OCI-LY1 (cell line): ENCODE results near the gene USP34.

Experiments used
- H2AFZ ChIP-seq: fragments of 200-600 bp; sonication (generic), shearing (Covaris generic); 2 replicates; pipeline ENCODE4 v1.6.0; 2014; ENCODE audit warnings: antibody characterized with exemption, mild to moderate bottlenecking, low read length
- H3F3A ChIP-seq: fragments of 200-600 bp; sonication (generic), shearing (Covaris generic); 2 replicates; pipeline ENCODE4 v1.6.0; 2014; ENCODE audit warnings: mild to moderate bottlenecking, antibody characterized with exemption, low read length, moderate library complexity; ENCODE audit not compliant: insufficient read depth
- H3K27ac ChIP-seq: fragments of 200-600 bp; sonication (generic); 2 replicates; pipeline ENCODE4 v1.5.1; 2014; ENCODE audit warnings: low read length, mixed run types, mild to moderate bottlenecking, low read depth; ENCODE audit not compliant: poor library complexity, severe bottlenecking
- H3K27me3 ChIP-seq: fragments of 200-600 bp; sonication (generic); 2 replicates; pipeline ENCODE4 v1.6.0; 2014; ENCODE audit warnings: antibody characterized with exemption, mild to moderate bottlenecking, low read length, moderate library complexity; ENCODE audit not compliant: insufficient read depth
- H3K36me3 ChIP-seq: fragments of 200-600 bp; sonication (generic); 2 replicates; pipeline ENCODE4 v1.6.1; 2014; ENCODE audit warnings: mild to moderate bottlenecking, antibody characterized with exemption, low read length, moderate library complexity, mixed read lengths; ENCODE audit not compliant: insufficient read depth
- H3K4me1 ChIP-seq: fragments of 200-600 bp; sonication (generic); 2 replicates; pipeline ENCODE4 v1.5.1; 2014; ENCODE audit warnings: mild to moderate bottlenecking, low read length, moderate library complexity; ENCODE audit not compliant: insufficient read depth, severe bottlenecking
- H3K4me2 ChIP-seq: fragments of 200-600 bp; sonication (generic), shearing (Covaris generic); 2 replicates; pipeline ENCODE4 v1.6.1; 2014; ENCODE audit warnings: low read length
- H3K4me3 ChIP-seq: fragments of 200-600 bp; sonication (generic); 2 replicates; pipeline ENCODE4 v1.5.1; 2014; ENCODE audit warnings: low read length, low read depth, mild to moderate bottlenecking, mixed read lengths; ENCODE audit not compliant: poor library complexity, severe bottlenecking
- H3K79me2 ChIP-seq: fragments of 200-600 bp; shearing (Covaris generic); 2 replicates; pipeline ENCODE4 v1.6.1; 2016; ENCODE audit warnings: mixed run types, low read length, mixed read lengths; ENCODE audit not compliant: insufficient read depth
- H3K9ac ChIP-seq: fragments of 200-600 bp; sonication (generic), shearing (Covaris generic); 2 replicates; pipeline ENCODE4 v1.6.1; 2014; ENCODE audit warnings: mild to moderate bottlenecking, low read length, mixed read lengths
- H3K9me2 ChIP-seq: fragments of 200-600 bp; sonication (generic), shearing (Covaris generic); 2 replicates; pipeline ENCODE4 v1.6.1; 2014; ENCODE audit warnings: low read depth, mild to moderate bottlenecking, low read length, mixed read lengths
- H3K9me3 ChIP-seq: fragments of 200-600 bp; shearing (Covaris generic); 2 replicates; pipeline ENCODE4 v1.6.1; 2014; ENCODE audit warnings: low read length, mixed read lengths
- H4K20me1 ChIP-seq: fragments of 200-600 bp; sonication (generic), shearing (Covaris generic); 2 replicates; pipeline ENCODE4 v1.6.0; 2016; ENCODE audit warnings: mild to moderate bottlenecking, low read length; ENCODE audit not compliant: insufficient read depth
- EZH2 ChIP-seq: fragments of 200-600 bp; sonication (generic), shearing (Covaris generic); IDR thresholded peaks from 2 replicates; pipeline ENCODE4 v1.8.0; 2017; ENCODE audit warnings: borderline replicate concordance, mixed run types, mild to moderate bottlenecking, antibody characterized with exemption, low read length, moderate library complexity, mixed read lengths
- TF ChIP-seq, protein P1 (sequence below): fragments of 200-600 bp; sonication (generic), shearing (Covaris generic); IDR thresholded peaks from 2 replicates; pipeline ENCODE4 v1.5.1; 2017; ENCODE audit warnings: mild to moderate bottlenecking, antibody characterized with exemption, low read length, moderate library complexity, mixed read lengths

The USP34 gene

DNA sequence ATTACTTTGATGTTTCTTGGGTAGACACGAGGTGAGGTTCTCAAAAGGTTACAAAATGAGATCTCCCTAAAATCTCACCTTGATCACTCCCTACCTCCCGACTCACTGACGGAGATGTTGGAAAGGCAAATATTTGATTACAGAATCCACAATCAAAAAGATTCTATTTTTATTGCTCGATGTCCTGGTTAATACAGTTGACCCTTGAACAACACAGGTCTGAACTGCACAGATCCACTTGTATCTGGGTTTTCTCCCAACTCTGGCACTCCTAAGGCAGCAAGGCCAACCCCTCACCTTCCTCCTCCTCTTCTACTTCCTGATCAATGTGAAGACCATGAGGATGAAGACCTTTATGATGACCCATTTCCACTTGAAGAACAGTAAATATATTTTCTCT, 183.6 kb downstream of the USP34 start:
- Histone ChIP-seq H3K4me1 (no peaks in the 10 kb centered on the region), H4K20me1 (no peaks in the 10 kb centered on the region), H3K4me2 (no peak overlapping the region), H3K9me2 (no peaks in the 10 kb centered on the region), H2AFZ (no peak overlapping the region), H3K27ac (no peak overlapping the region), H3K4me3 (no peak overlapping the region), H3K9me3 (no peaks in the 10 kb centered on the region), H3K9ac (no peak overlapping the region), H3K27me3 (no peaks in the 10 kb centered on the region), H3K36me3 (peaks cover 67% of the 10 kb centered on the region), H3K79me2 (no peaks in the 10 kb centered on the region; the same call in 1 of the 2 replicates), H3F3A (0 out of 2 replicates have a peak, but pooled peaks cover 6% of the 10 kb centered on the region)
- no peak for TF ChIP-seq EZH2
- TF ChIP-seq, protein P1, sequence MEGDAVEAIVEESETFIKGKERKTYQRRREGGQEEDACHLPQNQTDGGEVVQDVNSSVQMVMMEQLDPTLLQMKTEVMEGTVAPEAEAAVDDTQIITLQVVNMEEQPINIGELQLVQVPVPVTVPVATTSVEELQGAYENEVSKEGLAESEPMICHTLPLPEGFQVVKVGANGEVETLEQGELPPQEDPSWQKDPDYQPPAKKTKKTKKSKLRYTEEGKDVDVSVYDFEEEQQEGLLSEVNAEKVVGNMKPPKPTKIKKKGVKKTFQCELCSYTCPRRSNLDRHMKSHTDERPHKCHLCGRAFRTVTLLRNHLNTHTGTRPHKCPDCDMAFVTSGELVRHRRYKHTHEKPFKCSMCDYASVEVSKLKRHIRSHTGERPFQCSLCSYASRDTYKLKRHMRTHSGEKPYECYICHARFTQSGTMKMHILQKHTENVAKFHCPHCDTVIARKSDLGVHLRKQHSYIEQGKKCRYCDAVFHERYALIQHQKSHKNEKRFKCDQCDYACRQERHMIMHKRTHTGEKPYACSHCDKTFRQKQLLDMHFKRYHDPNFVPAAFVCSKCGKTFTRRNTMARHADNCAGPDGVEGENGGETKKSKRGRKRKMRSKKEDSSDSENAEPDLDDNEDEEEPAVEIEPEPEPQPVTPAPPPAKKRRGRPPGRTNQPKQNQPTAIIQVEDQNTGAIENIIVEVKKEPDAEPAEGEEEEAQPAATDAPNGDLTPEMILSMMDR = no peak

DNA sequence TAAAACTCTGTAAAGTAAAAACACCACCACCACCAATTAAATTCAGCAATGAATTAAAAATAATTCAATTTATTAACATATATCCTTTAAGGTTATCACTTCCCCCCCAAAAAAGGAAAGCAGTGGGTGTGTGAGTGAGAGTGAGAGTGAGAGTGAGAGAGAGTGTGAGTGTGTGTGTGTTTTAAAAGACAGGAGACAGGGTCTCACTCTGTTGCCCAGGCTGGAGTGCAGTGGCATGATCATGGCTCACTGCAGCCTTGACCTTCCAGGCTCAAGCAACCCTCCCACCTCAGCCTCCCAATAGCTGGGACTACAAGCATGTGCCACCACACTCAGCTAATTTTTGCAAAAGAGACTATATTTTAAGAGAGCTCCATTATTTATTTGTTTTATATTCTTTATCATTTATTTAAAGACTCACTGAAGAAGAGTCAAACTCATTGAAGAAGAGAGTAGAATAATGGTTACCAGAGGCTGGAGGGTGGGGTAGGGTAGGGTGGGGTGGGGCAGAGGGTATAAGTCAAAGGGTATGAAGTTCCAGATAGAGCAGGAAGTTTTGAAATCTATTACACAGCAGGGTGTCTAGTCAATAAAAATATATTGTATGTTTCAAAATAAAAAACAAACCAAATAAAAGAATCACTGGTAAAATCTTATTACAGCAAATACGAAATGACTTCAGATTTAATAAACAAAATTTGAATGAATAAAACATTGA, 187.3 kb downstream of the USP34 start:
- Histone ChIP-seq H4K20me1 (no peaks in the 10 kb centered on the region), H3F3A (no peaks in the 10 kb centered on the region), H2AFZ (no peak overlapping the region), H3K9me2 (no peaks in the 10 kb centered on the region), H3K9ac (no peak overlapping the region), H3K9me3 (no peaks in the 10 kb centered on the region), H3K27me3 (no peaks in the 10 kb centered on the region), H3K36me3 (peaks cover 68% of the 10 kb centered on the region), H3K4me1 (no peaks in the 10 kb centered on the region), H3K4me3 (no peak overlapping the region), H3K79me2 (no peaks in the 10 kb centered on the region), H3K4me2 (no peak overlapping the region), H3K27ac (no peak overlapping the region)
- TF ChIP-seq, protein P1 = no peak

DNA sequence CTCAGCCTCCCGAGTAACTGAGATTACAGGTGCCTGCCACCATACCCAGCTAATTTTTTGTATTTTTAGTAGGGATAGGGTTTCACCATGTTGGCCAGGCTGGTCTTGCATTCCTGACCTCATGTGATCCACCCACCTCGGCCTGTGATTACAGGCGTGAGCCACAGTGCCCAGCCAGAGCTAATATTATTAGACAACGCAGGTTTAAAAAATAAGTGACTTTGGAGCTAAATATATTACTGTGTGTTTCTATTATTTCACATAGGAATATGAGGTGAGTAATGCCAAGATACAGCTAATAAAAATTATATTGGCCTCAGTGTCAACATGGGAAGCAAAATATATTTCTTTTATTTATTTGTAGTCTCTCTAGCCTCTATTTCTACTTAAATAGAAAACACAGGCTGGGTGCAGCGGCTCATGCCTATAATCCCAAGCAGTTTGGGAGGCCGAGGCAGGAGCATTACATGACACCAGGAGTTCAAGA, 188.7 kb downstream of the USP34 start:
- H2AFZ ChIP-seq = no peak overlapping the region
- H3K36me3 ChIP-seq = peaks cover 68% of the 10 kb centered on the region

More for the DNA sequence above, 188.7 kb downstream of the USP34 start:
- no peak overlapping the region for H3K4me3 ChIP-seq
- H3K79me2 ChIP-seq = no peaks in the 10 kb centered on the region
- H3F3A ChIP-seq = no peaks in the 10 kb centered on the region
- H4K20me1 ChIP-seq = no peaks in the 10 kb centered on the region
- H3K4me2 ChIP-seq = no peak overlapping the region
- no peaks in the 10 kb centered on the region for H3K9me3 ChIP-seq
- H3K9ac ChIP-seq = no peak overlapping the region
- H3K27me3 ChIP-seq = no peaks in the 10 kb centered on the region
- no peak for TF ChIP-seq EZH2
- TF ChIP-seq, protein P1 = no peak
- H3K4me1 ChIP-seq = no peaks in the 10 kb centered on the region
- no peak overlapping the region for H3K27ac ChIP-seq
- H3K9me2 ChIP-seq = no peaks in the 10 kb centered on the region
